ENCODE measurements around the gene INPP5J. TPM values are rescaled to one million over a fixed set of nuclear protein-coding genes. Genes with fewer than 3 reads are reported as not detected.
A peak's percentile ranks its signal among the peaks of the same experiment; 100 is the strongest.

INPP5J gene
- total and polyA plus RNA-seq, 9 donors: 0.63 to 3.1 (median 1.1) TPM

DNA sequence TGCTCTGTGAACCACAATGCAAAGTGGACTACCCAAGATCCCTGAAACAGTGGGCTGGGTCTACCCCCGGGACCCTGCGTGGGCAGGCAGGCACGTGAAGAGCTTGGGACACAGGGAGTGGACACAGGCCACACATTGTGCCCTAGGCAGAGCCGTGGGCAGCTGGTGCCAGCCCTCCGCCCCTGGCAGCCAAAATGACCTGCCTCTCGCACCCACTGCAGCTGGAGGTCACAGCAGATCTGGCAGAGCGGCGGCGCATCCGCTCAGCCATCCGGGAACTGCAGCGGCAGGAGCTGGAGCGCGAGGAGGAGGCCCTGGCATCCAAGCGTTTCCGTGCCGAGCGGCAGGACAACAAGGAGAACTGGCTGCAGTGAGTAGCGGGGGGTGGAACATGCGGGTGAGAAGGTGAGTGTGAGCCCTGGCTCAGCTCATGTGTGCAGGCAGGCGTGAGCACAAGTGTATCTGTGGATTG lies 35.0 kb upstream of the INPP5J start:
- no peaks in the 10 kb centered on the region for H3K36me3 ChIP-seq
- peak in 2 of 5 donors; percentile 27 to 31 for DNase-seq
- intact Hi-C loops (cut with DNase I): loop anchor here (5.0 to 10.0 kb wide), 4 partner anchors 60 to 443 kb away; partner anchors contain the start of genes MORC2 (in 2 of the 4) and TUG1 (in 2 of the 4)
- 85 to 88% (median 86%) methylated on average over 20 to 21 of the region's 21 CpGs for WGBS, 3 donors
- no peaks in the 10 kb centered on the region for H3K27me3 ChIP-seq
- H3K4me1 ChIP-seq (ENCODE audit: insufficient read depth): peaks cover 12% of the 10 kb centered on the region
- no peak overlapping the region for H3K4me3 ChIP-seq
- TF ChIP-seq POLR2A (IDR thresholded peaks at IDR 0.05): no peak
- no peak for TF ChIP-seq EP300 (IDR thresholded peaks at IDR 0.05)
- TF ChIP-seq, protein P1, sequence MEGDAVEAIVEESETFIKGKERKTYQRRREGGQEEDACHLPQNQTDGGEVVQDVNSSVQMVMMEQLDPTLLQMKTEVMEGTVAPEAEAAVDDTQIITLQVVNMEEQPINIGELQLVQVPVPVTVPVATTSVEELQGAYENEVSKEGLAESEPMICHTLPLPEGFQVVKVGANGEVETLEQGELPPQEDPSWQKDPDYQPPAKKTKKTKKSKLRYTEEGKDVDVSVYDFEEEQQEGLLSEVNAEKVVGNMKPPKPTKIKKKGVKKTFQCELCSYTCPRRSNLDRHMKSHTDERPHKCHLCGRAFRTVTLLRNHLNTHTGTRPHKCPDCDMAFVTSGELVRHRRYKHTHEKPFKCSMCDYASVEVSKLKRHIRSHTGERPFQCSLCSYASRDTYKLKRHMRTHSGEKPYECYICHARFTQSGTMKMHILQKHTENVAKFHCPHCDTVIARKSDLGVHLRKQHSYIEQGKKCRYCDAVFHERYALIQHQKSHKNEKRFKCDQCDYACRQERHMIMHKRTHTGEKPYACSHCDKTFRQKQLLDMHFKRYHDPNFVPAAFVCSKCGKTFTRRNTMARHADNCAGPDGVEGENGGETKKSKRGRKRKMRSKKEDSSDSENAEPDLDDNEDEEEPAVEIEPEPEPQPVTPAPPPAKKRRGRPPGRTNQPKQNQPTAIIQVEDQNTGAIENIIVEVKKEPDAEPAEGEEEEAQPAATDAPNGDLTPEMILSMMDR (IDR thresholded peaks at IDR 0.05): no peak
- H3K9me3 ChIP-seq: no peaks in the 10 kb centered on the region
- H3K27ac ChIP-seq: no peak overlapping the region

DNA sequence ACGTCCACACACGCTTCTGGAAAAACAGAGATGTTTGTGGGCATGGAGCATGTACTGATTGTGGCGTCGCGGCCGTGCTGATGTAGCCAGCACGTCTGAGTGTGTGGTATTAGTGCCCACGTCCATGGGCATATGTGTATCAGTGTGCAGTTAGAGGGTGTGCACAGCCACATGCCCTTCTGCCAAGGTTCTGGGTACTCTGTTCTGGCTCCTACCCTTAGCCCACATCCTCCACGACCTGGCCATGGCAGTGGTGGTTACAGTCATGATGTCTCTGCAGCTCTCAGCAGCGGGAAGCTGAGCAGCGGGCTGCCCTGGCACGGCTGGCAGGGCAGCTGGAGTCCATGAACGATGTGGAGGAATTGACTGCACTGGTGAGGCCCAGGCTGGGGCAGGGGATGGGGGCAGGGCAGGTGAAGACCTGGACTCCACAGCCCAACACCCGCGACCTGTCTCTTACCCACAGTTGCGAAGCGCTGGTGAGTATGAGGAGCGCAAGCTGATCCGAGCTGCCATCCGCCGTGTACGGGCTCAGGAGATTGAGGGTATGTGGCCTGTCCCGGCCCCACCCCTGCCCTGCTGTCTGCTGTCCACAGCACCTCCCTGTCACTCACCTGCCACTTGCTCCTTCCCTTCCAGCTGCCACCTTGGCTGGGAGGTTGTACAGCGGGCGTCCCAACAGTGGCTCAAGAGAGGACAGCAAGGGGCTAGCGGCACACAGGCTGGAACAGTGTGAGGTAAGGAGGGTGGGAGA lies 34.4 kb upstream of the INPP5J start:
- Histone ChIP-seq H3K4me1 (ENCODE audit: insufficient read depth) (peaks cover 9% of the 10 kb centered on the region), H3K27ac (peak overlapping the region in 1 of 2 donors; percentile 4), H3K27me3 (no peaks in the 10 kb centered on the region), H3K36me3 (no peaks in the 10 kb centered on the region), H3K9me3 (no peaks in the 10 kb centered on the region), H3K4me3 (no peak overlapping the region)
- DNase-seq: peak in 2 of 5 donors; percentile 28 to 30
- 84 to 87% (median 85%) methylated on average over 26 of the region's 26 CpGs for WGBS, 3 donors
- TF ChIP-seq EP300 (IDR thresholded peaks at IDR 0.05) (no peak), POLR2A (IDR thresholded peaks at IDR 0.05) (no peak)
- TF ChIP-seq, protein P1 (IDR thresholded peaks at IDR 0.05): no peak
- intact Hi-C loops (cut with DNase I): loop anchor here (5.0 to 10.0 kb wide), 4 partner anchors 59 to 444 kb away; partner anchors contain the start of genes MORC2 (in 2 of the 4) and TUG1 (in 2 of the 4)

DNA sequence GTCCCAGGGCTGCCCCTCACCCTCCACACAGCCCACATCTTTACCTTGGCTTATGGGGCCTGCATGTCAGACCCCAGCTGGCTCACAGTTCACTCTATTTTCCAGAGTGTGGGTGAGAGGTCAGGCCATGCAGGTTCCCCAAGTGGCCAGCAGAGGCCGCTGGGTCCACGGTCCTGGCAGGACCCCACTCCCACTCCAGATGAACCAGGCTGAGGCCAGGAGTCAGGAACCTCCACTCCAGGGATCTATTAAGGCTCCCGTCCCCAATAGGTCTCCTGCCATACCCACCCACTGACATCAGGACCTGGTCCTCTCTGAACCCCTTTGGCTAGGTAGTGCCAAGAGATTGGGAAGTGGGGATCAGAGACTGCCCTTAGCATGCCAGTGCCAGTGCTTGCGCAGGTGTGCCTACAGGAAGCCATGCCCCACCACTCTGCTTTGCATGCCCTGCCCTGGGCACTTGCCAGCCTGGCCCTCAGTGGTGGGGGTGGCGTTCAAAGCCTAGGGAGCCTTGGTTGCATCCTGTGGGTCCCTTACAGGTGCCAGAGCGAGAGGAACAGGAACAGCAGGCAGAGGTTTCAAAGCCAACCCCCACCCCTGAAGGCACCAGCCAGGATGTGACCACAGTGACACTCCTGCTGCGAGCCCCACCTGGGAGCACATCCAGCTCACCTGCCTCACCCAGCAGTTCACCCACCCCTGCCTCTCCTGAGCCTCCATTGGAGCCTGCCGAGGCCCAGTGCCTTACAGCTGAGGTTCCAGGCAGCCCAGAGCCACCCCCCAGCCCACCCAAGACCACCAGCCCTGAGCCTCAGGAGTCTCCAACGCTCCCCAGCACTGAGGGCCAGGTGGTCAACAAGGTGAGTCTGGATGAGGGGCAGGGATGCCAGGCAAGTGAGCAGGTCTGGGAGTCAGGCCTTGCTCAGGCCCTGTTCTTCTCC lies 33.3 kb upstream of the INPP5J start:
- no peaks in the 10 kb centered on the region for H3K36me3 ChIP-seq
- H3K9me3 ChIP-seq: no peaks in the 10 kb centered on the region
- intact Hi-C loops (cut with DNase I): loop anchor here (5.0 to 10.0 kb wide), 5 partner anchors 55 to 445 kb away; partner anchors contain the start of genes MORC2 (in 2 of the 4), TUG1 (in 2 of the 4) and PLA2G3 (in 1 of the 4)
- peak in 4 of 5 donors; percentile 60 to 71 (median 68) for DNase-seq
- no peak overlapping the region for H3K4me3 ChIP-seq
- peak overlapping the region in 1 of 2 donors; percentile 15 for H3K27ac ChIP-seq
- no peak for TF ChIP-seq EP300 (IDR thresholded peaks at IDR 0.05)
- TF ChIP-seq, protein P1 (IDR thresholded peaks at IDR 0.05): peak; percentile 64 to 68 (median 65)
- TF ChIP-seq POLR2A (IDR thresholded peaks at IDR 0.05): peak; percentile 8
- WGBS, 3 donors: 62 to 83% (median 71%) methylated on average over 7 to 9 of the region's 9 CpGs
- H3K4me1 ChIP-seq (ENCODE audit: insufficient read depth): peaks cover 7% of the 10 kb centered on the region
- H3K27me3 ChIP-seq: no peaks in the 10 kb centered on the region

All from ovary (tissue), 9 donors.